Vagina (tissue), 2 donors: ENCODE data around the gene TAGLN3.

Experiments used
- CTCF ChIP-seq, 3 experiments: fragments of 450-650 bp in 2 of 3; fragments of 200-600 bp in 1 of 3; sonication (generic) in 1 of 3; IDR thresholded peaks; one replicate each; pipeline ENCODE4 v1.5.1; 2017 to 2019; ENCODE audit warnings: antibody characterized with exemption in 3 of 3, mild to moderate bottlenecking in 2 of 3, moderate library complexity in 2 of 3
- POLR2A ChIP-seq, 2 donors: fragments of 450-650 bp; IDR thresholded peaks; one replicate each; pipeline ENCODE4 v1.6.1; 2017; ENCODE audit warnings: antibody characterized with exemption in 2 of 2, mild to moderate bottlenecking in 2 of 2, moderate library complexity in 2 of 2
- POLR2AphosphoS5 ChIP-seq, 2 donors: sonication (generic); formaldehyde crosslinking; IDR thresholded peaks; one replicate each; pipeline ENCODE4 v1.9.0; 2017; ENCODE audit warnings: antibody characterized with exemption in 2 of 2, mild to moderate bottlenecking in 2 of 2, low read depth in 1 of 2; ENCODE audit not compliant: insufficient read depth in 1 of 2

GRCh38 chr3:111970376-111970775 is 28.3 kb upstream of the TAGLN3 start:
- TF ChIP-seq CTCF (IDR thresholded peaks at IDR 0.05) (no peak), POLR2AphosphoS5 (IDR thresholded peaks at IDR 0.05; ENCODE audit: insufficient read depth in 1 of 2, low read depth in 1 of 2) (no peak), POLR2A (IDR thresholded peaks at IDR 0.05) (no peak)
